ENCODE measurements around the gene TBCC. TPM values are rescaled to one million over a fixed set of nuclear protein-coding genes. Genes with fewer than 3 reads are reported as not detected.

The TBCC gene
- total RNA-seq, 4 donors from 2014 or later: 16.2 to 32.9 (median 24.8) TPM

DNA sequence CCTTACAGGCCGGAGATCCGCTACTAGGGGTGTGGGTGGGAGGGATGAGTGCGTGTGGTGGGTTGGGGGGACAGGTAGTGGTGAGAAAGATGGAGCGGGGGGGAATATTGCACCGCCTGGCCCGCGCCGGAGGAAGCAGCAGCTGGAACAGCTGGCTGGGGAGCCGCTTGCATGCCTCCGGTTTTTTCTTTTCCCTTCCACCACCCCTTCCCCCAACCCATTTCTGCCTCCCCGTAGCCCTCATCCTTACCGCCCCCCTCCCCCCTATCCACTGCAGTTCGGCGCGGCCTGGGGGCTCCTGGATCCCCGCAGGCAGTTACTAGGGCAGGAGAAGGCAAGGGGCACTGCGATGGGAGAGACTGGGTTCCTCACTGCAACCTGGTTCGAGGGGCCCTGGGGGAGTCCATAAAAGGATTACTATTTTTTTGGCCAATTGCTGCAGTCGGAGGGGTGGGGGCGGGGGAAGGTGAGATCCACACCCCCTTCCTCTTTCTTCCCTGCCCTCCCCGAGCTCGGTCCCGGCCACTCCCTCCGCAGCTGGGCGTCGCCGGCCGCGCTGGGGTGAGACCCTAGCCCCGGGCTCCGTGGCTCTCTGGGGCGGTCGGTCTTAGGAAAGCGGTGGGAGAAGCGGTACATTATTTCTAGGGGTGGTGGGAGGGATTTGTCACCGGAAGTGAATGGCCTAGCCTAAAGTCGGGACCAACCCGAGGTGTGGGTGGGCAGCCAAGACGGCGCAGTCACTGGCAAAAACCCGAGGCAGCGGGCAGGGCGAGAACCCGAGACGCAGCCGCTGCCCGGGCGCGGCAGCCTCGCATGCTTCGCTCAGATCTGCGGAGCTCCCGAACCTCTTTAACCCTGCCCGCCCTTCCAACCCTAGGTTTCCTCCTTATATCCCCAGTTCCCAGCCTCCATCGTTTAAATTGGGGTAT lies 824 bp upstream of the TBCC start:
- 0% methylated on average over 30 to 49 of the region's 55 CpGs for WGBS, 2 donors
- peak overlapping the region; percentile 94 to 99 (median 96) for H3K27ac ChIP-seq
- H3K9me3 ChIP-seq: no peaks in the 10 kb centered on the region
- DNase-seq: peak; percentile 50
- no peaks in the 10 kb centered on the region for H3K27me3 ChIP-seq
- H3K36me3 ChIP-seq: no peaks in the 10 kb centered on the region
- H3K4me1 ChIP-seq: peaks cover 20 to 61% (median 45%) of the 10 kb centered on the region in 3 donors
- TF ChIP-seq, protein P1, sequence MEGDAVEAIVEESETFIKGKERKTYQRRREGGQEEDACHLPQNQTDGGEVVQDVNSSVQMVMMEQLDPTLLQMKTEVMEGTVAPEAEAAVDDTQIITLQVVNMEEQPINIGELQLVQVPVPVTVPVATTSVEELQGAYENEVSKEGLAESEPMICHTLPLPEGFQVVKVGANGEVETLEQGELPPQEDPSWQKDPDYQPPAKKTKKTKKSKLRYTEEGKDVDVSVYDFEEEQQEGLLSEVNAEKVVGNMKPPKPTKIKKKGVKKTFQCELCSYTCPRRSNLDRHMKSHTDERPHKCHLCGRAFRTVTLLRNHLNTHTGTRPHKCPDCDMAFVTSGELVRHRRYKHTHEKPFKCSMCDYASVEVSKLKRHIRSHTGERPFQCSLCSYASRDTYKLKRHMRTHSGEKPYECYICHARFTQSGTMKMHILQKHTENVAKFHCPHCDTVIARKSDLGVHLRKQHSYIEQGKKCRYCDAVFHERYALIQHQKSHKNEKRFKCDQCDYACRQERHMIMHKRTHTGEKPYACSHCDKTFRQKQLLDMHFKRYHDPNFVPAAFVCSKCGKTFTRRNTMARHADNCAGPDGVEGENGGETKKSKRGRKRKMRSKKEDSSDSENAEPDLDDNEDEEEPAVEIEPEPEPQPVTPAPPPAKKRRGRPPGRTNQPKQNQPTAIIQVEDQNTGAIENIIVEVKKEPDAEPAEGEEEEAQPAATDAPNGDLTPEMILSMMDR (IDR thresholded peaks at IDR 0.05): no peak
- TF ChIP-seq POLR2A (IDR thresholded peaks at IDR 0.05): peak in 3 of 4 donors; percentile 66 to 92 (median 89)
- intact Hi-C loops (cut with DNase I): loop anchor here (5.0 kb wide), 1 partner anchor 36 kb away; the partner anchor contains the start of gene BICRAL
- peak overlapping the region; percentile 73 to 99 (median 77) for H3K4me3 ChIP-seq

DNA sequence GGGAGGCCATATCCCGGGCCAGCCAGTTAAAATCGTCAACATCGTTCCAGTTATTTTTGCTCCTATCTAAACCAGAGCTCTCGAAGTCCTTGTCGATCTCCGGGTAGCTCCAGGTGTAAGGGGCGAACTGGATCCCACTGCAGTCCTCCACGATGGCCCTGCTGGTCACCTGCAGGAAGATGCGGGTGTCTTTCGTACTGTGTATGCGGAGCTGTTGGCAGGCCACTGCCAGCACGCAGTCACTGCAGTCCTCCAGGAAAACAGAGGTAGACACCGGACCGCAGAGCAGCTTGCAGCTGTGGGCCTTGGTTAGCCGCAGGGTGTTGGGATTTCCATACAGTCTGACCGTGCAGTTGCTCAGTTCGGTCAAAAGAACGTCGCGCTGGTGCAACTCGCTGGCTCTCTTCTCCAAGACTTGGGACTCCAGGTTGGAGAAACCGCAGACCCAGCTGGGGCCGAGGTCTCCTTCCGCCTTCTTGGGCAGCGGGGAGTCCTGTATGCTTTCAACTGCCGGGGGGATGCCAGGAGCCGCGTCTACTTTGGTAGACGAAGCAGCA lies 742 bp downstream of the TBCC start:
- no peak for DNase-seq
- H3K4me3 ChIP-seq: peak overlapping the region; percentile 73 to 99 (median 77)
- H3K27me3 ChIP-seq: no peaks in the 10 kb centered on the region
- TF ChIP-seq POLR2A (IDR thresholded peaks at IDR 0.05): no peak
- TF ChIP-seq, protein P1 (IDR thresholded peaks at IDR 0.05): no peak
- H3K4me1 ChIP-seq: peaks cover 20 to 55% (median 45%) of the 10 kb centered on the region in 3 donors
- 0 to 4% methylated on average over 1 to 14 of the region's 29 CpGs for WGBS, 2 donors
- intact Hi-C loops (cut with DNase I): loop anchor here (5.0 kb wide), 1 partner anchor 37 kb away; the partner anchor contains the start of gene BICRAL
- peak overlapping the region; percentile 94 to 99 (median 96) for H3K27ac ChIP-seq
- H3K9me3 ChIP-seq: no peaks in the 10 kb centered on the region
- no peaks in the 10 kb centered on the region for H3K36me3 ChIP-seq

DNA sequence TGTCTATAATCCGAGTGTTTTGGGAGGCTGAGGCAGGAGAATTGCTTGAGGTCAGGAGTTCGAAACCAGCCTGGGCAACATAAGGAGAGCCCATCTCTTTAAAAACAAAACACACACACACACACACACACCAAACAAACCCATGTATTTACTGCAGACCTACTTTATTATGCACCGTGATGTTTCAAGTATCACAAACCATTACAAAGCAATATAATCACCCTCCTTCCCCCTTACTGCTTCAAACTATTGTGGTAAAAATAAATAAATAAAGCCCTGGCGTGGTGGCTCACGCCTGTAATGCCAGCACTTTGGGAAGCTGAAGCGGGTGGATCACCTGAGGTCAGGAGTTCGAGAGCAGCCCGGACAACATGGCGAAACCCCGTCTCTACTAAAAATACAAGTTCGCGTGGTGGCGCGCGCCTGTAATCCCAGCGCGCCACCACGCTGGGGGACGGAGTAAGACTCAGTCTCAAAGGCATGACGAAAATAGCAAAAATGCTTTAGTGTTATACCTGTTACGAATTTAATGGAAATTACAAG lies 1.5 kb downstream of the TBCC start:
- TF ChIP-seq, protein P1 (IDR thresholded peaks at IDR 0.05): no peak
- no peak for TF ChIP-seq POLR2A (IDR thresholded peaks at IDR 0.05)
- H3K27ac ChIP-seq: peak overlapping the region; percentile 94 to 99 (median 96)
- WGBS, 2 donors: 56 to 79% methylated on average over 14 to 21 of the region's 21 CpGs
- no peaks in the 10 kb centered on the region for H3K27me3 ChIP-seq
- no peaks in the 10 kb centered on the region for H3K9me3 ChIP-seq
- peak overlapping the region; percentile 73 to 99 (median 77) for H3K4me3 ChIP-seq
- no peak for DNase-seq
- no peaks in the 10 kb centered on the region for H3K36me3 ChIP-seq
- intact Hi-C loops (cut with DNase I): no loop called here
- H3K4me1 ChIP-seq: peaks cover 20 to 54% (median 45%) of the 10 kb centered on the region in 3 donors

DNA sequence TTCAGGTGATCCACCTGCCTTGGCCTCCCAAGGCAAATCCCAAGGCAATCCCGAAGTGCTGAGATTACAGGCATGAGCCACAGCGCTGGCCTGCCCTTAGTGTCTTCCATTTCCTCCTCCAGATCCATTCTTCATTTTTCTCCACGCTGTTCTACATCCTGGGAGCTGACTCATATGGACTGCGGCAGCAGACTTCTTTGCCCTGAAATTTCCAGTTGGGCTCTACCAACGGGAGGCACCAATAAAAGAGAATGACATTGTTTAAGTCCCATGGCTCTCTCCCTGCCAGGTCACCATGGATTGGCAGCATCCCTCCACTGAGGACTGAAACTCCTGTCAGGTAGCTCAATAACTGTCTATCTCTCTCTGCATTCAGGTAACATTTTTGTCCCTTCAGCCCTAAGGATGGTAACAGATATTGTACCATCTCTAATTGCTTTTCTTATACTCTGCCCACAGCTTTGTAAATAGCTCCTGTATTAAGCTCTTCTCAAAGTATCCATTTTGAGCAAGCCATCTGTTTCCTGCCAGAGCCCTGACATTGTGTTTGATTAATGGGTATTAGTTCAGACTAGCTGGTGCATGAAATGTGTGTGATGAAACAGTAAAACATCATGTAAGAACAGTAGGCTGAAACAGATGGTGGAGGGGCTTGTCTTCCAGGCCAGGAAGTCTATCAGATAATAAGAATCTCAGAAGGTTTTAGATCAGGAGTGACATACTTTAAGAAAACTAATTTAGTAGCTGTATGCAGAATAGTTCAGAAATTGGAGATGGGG lies 3.6 kb downstream of the TBCC start:
- DNase-seq: no peak
- WGBS, 2 donors: 44 to 45% methylated on average over 5 of the region's 5 CpGs

More for the DNA sequence above, 3.6 kb downstream of the TBCC start:
- Histone ChIP-seq H3K9me3 (no peaks in the 10 kb centered on the region), H3K4me3 (no peak overlapping the region), H3K4me1 (peaks cover 11 to 37% (median 32%) of the 10 kb centered on the region in 3 donors), H3K27ac (peak overlapping the region; percentile 14 to 76 (median 50)), H3K36me3 (no peaks in the 10 kb centered on the region), H3K27me3 (no peaks in the 10 kb centered on the region)
- intact Hi-C loops (cut with DNase I): no loop called here
- TF ChIP-seq, protein P1 (IDR thresholded peaks at IDR 0.05): no peak
- no peak for TF ChIP-seq POLR2A (IDR thresholded peaks at IDR 0.05)

All from esophagus squamous epithelium (tissue), 5 donors.